Effector CD8-positive, alpha-beta T cell (primary cell): ENCODE measurements around the gene GRAMD1A.
"Not testable (repeated sequence)": the region's sequence is repeated elsewhere in the genome, so short reads cannot be mapped to it uniquely, and the experiment has no call there.

Experiments used
- DNase-seq: peaks from one replicate; lab custom pipeline; 2025; lab: John Stamatoyannopoulos, UW

Gene GRAMD1A

DNA sequence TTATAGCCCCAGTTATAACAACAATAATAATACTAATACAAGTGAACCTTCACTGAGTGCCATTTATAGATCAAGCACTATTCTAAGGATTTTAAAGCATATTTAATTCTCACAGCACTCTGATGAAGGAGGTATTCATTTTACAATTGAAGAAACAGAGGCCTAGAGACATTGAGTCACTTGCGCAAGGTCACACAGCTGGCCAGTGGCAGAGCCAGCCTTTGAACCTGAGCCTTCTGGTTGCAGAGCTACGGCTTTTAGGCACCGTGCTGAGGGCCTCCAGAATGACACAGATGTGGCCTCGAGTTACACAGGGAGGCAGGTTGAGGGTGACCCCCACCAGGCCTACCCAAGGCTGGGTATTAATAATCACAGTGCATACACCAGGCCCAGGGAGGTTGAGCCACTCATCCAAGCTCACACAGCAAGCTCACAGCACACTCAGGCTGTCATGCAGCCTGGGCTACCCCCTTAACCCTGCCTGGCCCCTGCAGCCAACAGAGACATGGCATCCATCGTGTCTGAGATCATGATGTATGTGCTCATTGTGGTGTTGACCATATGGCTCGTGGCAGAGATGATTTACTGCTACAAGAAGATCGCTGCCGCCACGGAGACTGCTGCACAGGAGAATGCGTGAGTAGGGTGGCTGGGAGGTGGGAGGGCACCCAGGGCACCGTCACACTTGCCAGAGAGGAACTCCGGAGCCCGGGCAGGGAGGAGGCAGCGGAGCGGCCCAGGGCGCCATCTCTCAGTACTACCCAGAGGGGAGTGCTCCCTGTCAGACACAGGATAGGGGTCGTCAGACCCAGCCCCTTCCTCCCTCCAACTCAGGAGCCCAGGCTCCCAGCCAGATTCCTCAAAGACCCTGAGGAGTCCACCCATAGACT lies 38.7 kb downstream of the GRAMD1A start:
- no peak for DNase-seq

- DNase-seq = no peak
These were observed 40.0 kb downstream of the GRAMD1A start for GRCh38 chr19:35039881-35040825.

DNA sequence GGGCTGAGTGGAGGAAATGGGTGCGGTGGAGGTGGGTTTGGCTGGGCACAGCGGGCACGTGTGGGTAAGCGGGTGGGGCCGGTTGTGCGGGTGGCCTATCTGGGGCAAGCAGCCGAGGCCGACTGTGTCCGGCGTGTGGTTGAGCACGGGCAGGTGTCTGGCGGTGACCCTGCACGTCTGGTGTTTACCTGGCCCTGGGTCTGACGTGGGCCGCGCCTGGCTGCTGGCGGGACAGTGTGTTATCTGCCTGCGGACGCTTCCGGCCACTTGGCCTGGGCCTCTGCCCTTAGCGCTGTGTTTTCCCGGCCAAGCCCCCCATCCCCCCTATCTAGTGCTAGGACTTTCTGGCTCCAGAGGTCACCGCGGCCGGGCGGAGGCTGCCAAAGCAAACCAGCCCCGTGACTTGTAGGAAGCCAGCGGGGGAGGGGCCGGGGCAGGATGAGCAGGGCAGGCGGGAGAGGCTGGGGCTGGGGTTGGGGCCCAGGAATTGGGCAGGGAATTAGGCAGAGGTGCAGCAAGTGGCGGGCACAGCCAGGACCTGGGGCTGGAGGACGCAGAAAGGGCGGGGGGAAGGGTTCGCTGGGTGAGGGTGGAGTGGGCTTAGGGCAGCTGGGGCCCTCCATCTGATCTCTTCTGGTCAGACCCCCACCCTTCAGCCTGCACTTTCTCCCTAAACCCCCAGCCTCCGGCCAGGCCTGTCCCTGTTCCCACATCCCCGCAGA lies 40.9 kb downstream of the GRAMD1A start:
- DNase-seq = no peak

GRCh38 chr19:35041548-35042055 lies 41.5 kb downstream of the GRAMD1A start, which contains the start of gene HPN:
HPN (plus strand) TSS chr19:35041721; CDS start chr19:35042507, 786 bp downstream.
- DNase-seq = no peak

- DNase-seq = no peak
These were observed 42.1 kb downstream of the GRAMD1A start for GRCh38 chr19:35042056-35042730.

DNA sequence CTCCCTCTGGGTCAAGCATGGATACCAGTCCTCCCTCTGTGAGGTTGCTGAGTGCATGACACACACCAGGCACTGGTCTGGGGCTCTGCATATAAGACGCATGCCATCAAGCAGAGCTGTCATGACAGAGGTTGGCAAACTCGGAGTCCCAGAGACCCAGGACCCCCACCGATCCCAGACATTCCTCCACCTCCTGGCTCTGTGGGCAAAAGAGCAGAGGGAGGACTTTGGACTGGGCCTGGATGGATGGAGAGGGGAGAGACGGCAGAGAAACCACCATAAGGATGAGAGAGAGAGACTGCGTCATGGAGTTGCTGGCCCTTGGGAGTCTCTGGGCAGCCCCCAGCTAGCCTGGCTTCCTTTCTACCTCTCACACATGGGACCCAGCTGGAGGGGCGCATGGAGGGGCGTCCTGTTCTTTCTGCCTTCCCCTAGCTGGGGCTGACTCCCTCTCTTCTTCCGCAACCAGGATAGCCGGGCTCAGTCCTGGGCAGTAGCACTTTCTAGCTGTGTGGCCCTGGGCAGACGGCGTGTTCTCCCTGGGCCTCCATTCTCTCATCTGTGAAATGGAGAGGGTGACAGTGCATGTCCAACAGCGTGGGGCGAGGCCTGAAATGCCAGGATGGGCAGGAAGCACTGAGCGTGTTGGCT lies 43.0 kb downstream of the GRAMD1A start:
- DNase-seq = no peak

- no peak for DNase-seq
These were observed 43.8 kb downstream of the GRAMD1A start for GRCh38 chr19:35043906-35044305.

DNA sequence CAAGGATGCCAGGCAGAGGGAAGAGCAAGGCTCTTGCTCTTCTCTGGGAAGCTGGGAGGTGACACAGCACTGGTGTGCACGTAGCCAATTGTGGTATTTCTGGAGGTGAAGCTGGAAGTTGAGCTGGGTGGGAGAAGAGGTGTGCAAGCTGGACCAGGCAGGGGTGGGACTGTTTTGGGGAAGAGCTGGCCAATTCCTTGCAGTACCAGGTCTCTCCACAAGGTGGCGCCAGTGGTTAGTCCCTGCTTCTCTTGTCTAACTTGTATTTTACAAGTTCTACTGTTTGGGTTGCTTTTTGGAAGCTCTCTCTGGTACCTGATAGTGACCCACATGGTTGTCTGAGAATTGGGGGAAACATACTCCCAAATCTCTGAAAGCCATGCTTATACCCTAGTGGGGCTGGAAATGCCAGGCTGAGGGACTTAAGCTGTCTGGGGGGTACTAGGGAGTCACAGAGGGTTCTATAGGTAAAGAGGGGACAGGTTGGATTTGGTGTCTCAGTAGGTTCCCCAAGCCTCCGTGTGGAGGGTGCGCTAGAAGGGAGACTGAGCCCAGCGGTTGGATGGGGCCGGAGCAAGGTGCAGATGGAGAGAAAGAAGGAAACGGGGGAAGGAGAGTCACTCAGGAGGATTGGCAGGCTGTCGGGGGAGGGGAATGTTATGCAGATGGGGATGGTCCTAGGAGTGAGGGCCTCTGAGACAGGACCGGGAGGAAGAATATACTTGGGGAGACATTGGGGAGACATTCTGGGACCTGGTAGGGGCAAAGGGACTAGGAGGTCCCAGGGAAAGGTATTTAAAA lies 44.4 kb downstream of the GRAMD1A start:
- DNase-seq = peak; percentile 53

GRCh38 chr19:35045667-35046300 lies 45.7 kb downstream of the GRAMD1A start:
- no peak for DNase-seq

DNA sequence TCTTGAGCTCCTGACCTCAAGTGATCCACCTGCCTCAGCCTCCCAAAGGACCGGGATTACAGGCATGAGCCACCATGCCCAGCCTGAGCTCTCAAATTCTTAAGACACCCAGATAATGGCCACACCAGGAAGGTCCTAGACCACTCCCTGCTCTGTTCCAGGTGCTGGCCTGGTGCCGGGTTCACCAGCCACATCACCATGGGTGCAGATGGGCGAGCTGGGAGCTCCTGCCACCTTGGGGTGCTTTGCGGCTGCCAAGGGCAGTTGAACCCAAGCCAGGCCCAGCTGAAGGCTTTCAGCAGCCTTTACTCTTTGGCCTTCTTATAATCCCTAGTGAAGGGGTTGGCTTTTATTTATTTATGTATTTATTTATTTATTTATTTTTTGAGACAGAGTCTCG lies 46.3 kb downstream of the GRAMD1A start:
- no peak for DNase-seq

GRCh38 chr19:35048911-35049411 lies 48.8 kb downstream of the GRAMD1A start:
- DNase-seq = no peak

DNA sequence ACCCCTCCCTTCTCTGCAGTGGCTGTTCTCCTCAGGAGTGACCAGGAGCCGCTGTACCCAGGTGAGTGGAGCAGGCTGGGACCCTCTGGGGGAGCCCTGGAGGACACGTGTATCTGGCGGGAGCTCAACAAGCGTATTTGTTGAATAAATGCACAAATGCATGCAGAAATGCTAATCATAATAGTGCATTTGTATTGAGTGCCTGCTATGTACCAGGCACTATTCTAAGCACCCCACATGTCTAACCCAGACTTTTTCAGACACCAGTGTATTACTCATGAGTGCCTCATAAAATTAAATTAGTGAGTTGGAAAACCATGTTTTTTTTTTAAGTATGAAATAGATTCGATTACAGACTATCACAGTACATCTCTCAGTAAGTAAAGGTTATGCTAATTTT lies 49.3 kb downstream of the GRAMD1A start:
- DNase-seq = no peak

DNA sequence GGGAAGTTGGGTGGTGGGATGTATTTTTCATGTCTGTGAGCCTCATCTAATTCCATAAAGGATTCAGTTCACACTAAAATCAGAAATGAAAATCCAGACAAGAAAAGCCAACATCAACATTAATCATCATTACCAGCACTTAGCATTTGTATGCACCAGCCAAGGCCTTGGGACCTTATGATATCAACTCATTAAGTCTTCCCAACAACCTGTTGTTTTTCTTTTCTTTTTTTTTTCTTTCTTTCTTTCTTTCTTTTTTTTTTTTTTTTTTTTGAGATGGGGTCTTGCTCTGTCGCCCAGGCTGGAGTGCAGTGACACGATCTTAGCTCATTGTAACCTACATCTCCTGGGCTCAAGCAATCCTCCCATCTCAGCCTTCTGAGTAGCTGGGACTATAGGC lies 50.5 kb downstream of the GRAMD1A start:
- DNase-seq = not testable (repeated sequence)

DNA sequence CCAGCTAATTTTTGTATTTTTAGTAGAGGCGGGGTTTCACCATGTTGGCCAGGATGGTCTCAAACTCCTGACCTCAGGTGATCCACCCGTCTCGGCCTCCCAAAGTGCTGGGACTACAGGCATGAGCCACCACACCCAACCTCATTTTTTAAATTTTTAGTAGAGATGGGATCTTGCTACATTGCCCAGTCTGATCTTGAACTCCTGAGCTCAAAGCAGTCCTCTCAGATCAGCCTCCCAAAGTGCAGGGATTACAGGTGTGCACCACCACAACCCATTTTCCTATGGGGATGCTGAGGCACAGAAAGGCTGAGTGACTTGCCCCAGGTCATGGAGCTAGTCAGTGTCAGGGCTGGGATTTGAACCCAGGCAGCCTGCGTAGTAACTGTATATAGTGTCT lies 51.1 kb downstream of the GRAMD1A start:
- not testable (repeated sequence) for DNase-seq

DNA sequence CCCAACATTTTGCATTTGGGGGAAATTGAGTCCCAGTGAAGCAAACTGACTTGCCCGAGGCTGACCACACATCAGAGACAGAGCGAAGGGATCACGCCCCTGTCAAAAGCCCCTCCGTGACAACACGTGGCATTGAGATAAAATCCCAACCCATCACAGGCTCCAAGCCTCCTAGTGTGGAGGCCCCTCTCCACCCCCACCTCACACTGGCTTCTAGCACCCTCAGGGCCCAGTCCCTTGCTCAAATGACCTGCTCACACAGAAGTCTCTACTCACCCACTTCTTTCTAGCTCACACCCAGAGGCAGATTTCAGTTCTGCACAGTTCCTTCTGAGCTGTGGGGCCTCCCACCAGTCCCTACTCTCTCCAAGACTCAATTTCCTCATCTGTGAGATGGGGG lies 51.7 kb downstream of the GRAMD1A start:
- no peak for DNase-seq

DNA sequence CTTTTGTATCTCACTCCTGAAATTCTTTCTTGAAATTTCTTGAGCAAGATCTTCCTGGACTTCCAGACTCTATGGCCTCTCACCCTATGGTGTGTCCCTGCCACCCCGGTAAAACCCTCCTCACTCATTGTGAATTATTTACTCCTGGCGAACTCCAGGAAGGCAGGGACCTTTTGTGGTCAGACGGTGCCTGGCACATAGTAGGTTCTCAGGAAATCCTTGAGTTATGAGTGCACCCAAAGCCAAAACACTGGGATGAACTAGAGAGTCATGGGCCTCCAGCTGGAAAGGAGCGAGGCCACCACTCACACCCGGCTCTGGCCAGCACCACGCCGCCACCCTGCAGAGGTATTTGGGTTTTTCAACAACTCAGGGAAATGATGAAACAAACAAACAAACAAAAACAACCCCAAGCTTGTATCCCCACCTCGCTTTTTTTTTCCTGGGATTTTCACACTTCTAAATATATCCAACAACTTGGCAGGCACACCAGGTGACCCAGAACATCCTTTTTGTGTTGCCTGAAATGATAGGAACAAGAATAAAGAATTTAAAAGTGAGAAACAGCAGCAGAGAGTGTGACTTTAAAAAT lies 52.6 kb downstream of the GRAMD1A start:
- no peak for DNase-seq

GRCh38 chr19:35053667-35054293 lies 53.7 kb downstream of the GRAMD1A start:
- no peak for DNase-seq

DNA sequence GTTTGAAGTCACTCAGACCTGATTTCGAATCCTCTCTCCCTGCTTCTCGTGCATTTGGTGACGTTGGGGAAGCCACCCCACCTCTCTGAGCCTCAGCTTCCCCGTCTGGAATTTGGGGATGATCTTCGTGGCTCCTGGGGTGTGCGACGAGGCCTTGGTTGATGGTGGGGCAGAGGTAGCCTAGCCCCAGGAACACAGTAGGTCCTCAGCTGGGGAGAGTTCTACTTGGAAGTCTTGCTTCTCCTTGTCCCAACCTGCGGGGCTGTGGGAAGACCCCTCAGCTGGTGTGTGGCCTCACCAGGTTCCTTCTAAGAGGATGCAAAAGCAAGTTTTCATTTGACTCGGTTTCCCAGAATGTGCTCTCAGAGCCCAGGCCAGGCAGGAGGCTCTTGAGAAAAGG lies 54.5 kb downstream of the GRAMD1A start:
- DNase-seq = no peak
